ENCODE results near the gene VAV1.

The VAV1 gene

DNA sequence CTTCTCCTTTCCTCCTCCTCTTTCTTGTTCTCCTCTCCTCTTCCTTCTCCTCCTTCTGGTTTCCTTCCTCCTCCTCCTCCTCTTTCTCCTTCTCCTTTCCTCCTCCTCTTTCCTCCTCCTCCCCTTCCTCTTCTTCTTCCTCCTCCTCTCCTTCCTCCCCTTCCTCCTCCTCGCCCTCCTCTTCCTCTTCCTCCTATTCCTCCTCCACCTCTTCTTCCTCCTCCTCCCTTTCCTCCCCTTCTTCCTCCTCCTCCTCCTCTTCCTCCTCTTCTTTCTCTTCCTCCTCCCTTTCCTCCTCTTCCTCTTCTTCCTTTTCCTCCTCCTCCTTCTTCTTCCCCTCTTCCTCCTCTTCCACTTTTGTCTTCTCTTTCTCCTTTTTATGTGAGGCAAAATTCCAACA is 59.9 kb downstream of the VAV1 start:
- Histone ChIP-seq H3K4me3 (no peak overlapping the region), H3K9ac (no peak overlapping the region), H4K20me1 (peaks cover 7 to 95% (median 27%) of the 10 kb centered on the region in 11 experiments; a peak in 18 of 22 replicates), H3K36me3 (peaks cover 96 to 100% (median 98%) of the 10 kb centered on the region in 11 experiments), H3K27me3 (no peaks in the 10 kb centered on the region), H3K4me1 (peaks cover 0 to 57% (median 29%) of the 10 kb centered on the region in 10 experiments; a peak in 15 of 20 replicates), H3K27ac (peak overlapping the region in 3 of 11 experiments; percentile 8 to 30 (median 25); a peak in 2 of 22 replicates), H3K4me2 (peak overlapping the region in 2 of 11 experiments; percentile 15 to 81; a peak in 4 of 22 replicates), H3K9me3 (replicated peaks in 1 of 11) (peaks cover 0 to 12% (median 0%) of the 10 kb centered on the region in 11 experiments; a peak in 5 of 22 replicates)
- no peak for TF ChIP-seq Cebpa-rat (IDR thresholded peaks at IDR 0.05)

DNA sequence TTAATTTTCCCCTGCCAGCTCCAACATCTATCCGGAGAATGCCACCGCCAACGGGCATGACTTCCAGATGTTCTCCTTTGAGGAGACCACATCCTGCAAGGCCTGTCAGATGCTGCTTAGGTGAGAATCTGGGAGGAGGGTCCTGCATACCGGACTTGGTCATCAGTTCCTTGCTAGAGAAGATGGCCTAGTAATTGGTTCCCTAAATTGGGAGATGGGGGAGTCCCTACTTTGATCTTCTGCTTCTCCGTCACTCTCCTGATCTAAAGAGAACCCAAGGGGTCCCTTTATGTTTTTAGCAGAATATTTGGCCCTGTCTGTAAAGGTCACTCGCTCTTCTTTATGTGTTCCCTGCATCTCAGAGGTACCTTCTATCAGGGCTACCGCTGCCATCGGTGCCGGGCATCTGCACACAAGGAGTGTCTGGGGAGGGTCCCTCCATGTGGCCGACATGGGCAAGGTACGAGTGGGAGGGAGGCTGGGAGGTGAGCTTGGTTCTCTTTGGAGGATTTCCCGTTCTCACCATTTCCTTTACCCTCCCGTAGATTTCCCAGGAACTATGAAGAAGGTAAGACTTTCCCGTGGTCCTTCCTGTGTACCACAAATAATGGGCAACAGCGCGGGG is 60.8 kb downstream of the VAV1 start:
- Histone ChIP-seq H3K27me3 (no peaks in the 10 kb centered on the region), H3K27ac (no peak overlapping the region), H3K36me3 (peaks cover 94 to 100% (median 95%) of the 10 kb centered on the region in 11 experiments), H4K20me1 (peaks cover 5 to 95% (median 27%) of the 10 kb centered on the region in 11 experiments; a peak in 18 of 22 replicates), H3K4me3 (no peak overlapping the region), H3K4me1 (peaks cover 0 to 59% (median 31%) of the 10 kb centered on the region in 10 experiments; a peak in 15 of 20 replicates), H3K4me2 (no peak overlapping the region), H3K9me3 (replicated peaks in 1 of 11) (peaks cover 0 to 7% (median 0%) of the 10 kb centered on the region in 11 experiments; a peak in 5 of 22 replicates), H3K9ac (no peak overlapping the region)
- TF ChIP-seq Cebpa-rat (IDR thresholded peaks at IDR 0.05), result no peak

DNA sequence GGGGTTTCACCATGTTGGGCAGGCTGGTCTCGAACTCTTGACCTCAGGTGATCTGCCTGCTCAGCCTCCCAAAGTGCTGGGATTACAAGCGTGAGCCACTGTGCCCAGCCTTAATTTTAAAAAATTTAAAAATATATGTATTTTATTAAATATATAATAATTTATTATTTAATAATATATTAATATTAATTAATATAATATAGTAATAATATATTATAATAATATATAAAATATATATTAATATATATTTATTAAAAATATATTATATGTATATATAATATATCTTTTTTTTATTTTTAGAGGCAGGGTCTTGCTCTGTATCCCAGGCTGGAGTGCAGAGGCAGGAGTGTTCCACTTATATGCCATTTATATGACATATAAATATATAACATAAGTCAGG is 61.9 kb downstream of the VAV1 start:
- peaks cover 0 to 95% (median 19%) of the 10 kb centered on the region in 11 experiments; a peak in 15 of 22 replicates for H4K20me1 ChIP-seq
- H3K4me2 ChIP-seq, result no peak overlapping the region
- H3K36me3 ChIP-seq, result peaks cover 94 to 100% (median 95%) of the 10 kb centered on the region in 11 experiments
- no peak overlapping the region for H3K9ac ChIP-seq
- TF ChIP-seq Cebpa-rat (IDR thresholded peaks at IDR 0.05), result no peak
- no peak overlapping the region for H3K27ac ChIP-seq
- H3K4me1 ChIP-seq, result peaks cover 0 to 54% (median 31%) of the 10 kb centered on the region in 10 experiments; a peak in 15 of 20 replicates
- no peaks in the 10 kb centered on the region; a peak in 3 of 22 replicates for H3K9me3 ChIP-seq (replicated peaks in 1 of 11)
- H3K4me3 ChIP-seq, result no peak overlapping the region
- no peaks in the 10 kb centered on the region for H3K27me3 ChIP-seq

DNA sequence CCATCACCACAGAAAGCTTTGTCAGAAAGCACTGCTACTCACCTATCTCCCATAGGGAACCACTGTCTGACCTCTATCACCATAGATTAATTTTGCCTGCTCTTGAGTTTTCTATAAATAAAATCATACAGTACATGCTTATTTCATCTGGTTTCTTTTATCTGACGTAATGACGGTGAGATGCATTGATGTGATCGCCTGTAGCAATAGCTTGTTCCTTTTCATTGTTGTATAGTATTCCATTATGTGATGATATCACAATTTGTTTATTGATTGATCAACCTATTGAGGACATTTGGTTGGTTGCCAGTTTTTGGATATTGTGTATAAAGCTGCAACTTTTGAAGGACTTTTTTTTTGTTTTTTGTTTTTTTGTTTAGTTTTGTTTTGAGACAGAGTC is 63.0 kb downstream of the VAV1 start:
- TF ChIP-seq Cebpa-rat (IDR thresholded peaks at IDR 0.05), result no peak
- Histone ChIP-seq H3K27ac (no peak overlapping the region), H3K4me2 (no peak overlapping the region), H3K9me3 (replicated peaks in 1 of 11) (no peaks in the 10 kb centered on the region; a peak in 3 of 22 replicates), H4K20me1 (peaks cover 0 to 95% (median 9%) of the 10 kb centered on the region in 11 experiments; a peak in 14 of 22 replicates), H3K36me3 (peaks cover 94 to 100% (median 95%) of the 10 kb centered on the region in 11 experiments), H3K27me3 (no peaks in the 10 kb centered on the region), H3K4me1 (peaks cover 0 to 43% (median 27%) of the 10 kb centered on the region in 10 experiments; a peak in 15 of 20 replicates), H3K4me3 (no peak overlapping the region), H3K9ac (no peak overlapping the region)

DNA sequence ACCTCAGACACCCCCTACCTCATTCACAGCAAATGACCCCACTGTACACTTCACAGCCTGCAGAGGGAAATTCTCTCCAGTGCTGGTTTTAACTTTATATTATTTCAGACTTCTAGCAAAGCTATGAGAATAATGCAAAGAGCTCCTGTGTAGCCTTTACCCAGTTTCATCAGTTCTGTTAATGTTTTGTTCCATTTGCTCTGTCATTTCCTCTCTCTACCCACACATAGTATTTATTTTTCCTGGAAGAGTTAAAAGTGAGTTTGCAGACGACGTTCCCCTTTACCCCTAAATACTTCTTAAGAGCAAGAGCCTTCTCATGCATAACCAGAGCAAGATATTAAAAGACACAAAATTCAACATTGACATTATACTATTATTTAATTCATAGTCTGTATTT is 65.0 kb downstream of the VAV1 start:
- Histone ChIP-seq H3K4me2 (peak overlapping the region in 5 of 11 experiments; percentile 35 to 55 (median 42); a peak in 9 of 22 replicates), H3K36me3 (peaks cover 93 to 100% (median 97%) of the 10 kb centered on the region in 11 experiments), H3K27me3 (no peaks in the 10 kb centered on the region), H3K27ac (peak overlapping the region in 6 of 11 experiments; percentile 15 to 44 (median 26); a peak in 8 of 22 replicates), H3K4me1 (peaks cover 0 to 24% (median 11%) of the 10 kb centered on the region in 10 experiments; a peak in 11 of 20 replicates), H4K20me1 (peaks cover 0 to 97% (median 4%) of the 10 kb centered on the region in 11 experiments; a peak in 12 of 22 replicates), H3K9ac (peak overlapping the region in 3 of 11 experiments; percentile 1 to 15 (median 2); a peak in 2 of 22 replicates), H3K9me3 (replicated peaks in 1 of 11) (no peaks in the 10 kb centered on the region; a peak in 3 of 22 replicates), H3K4me3 (no peak overlapping the region)
- no peak for TF ChIP-seq Cebpa-rat (IDR thresholded peaks at IDR 0.05)

DNA sequence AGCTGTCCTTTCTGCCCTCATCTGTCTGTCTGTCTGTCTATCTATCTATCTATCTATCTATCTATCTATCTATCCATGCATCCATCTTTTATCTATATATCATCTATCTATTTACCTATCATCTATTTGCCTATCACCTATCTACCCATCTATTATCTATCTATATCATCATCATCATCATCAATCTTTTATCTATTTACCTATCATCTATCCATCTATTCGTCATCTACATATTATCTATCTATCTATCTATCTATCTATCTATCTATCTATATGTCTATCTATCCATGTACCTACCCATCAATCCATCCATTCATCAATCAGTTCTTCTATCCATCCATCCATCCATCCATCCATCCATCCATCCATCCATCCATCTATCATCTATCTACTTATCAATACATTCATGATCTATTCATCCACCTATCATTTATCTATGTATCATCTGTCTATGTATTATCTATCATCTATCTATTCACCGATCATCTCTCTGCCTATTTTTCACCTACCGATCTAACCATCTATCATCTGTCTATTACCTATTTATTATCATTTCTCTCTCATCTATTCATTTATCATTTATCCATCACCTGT is 65.7 kb downstream of the VAV1 start:
- H3K27me3 ChIP-seq, result no peaks in the 10 kb centered on the region

DNA sequence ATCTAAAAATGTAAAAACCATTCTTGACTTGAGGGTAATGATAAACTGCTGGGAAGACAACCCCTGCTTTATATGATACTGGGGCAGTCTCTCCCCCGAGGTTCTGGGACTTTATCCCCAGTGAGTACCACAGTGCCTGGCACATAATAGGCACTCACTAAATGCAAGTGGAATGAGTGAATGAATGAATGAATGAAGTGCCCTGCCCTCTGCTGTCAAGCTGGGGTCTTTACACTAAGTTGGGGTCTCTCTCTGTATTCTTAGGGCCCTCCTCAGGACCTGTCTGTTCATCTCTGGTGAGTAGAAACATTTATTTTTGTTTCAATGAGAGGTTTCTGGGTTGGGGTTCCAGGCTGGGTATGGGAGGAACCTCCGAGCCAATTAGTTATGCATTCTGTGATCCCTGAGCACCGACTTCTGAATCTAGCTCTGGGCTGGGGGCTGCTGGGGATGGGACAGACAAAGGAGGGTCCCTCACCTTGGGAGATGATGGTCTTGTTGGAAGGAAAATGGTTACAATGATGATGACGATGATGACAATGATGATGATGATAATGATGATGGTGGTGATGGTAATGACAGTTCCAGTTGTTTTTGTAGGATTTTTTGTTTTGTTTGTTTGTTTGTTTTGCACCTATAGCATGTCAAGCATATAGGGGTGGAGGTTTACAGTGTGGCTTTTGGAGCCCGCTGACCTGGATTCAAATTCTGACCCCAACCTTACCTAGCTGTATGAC is 70.5 kb downstream of the VAV1 start:
- Histone ChIP-seq H3K4me3 (no peak overlapping the region), H3K36me3 (peaks cover 77 to 91% (median 83%) of the 10 kb centered on the region in 11 experiments), H3K9me3 (replicated peaks in 1 of 11) (no peaks in the 10 kb centered on the region), H3K4me1 (no peaks in the 10 kb centered on the region), H3K27me3 (no peaks in the 10 kb centered on the region), H3K4me2 (no peak overlapping the region), H3K27ac (no peak overlapping the region), H3K9ac (no peak overlapping the region), H4K20me1 (peaks cover 0 to 91% (median 11%) of the 10 kb centered on the region in 11 experiments; a peak in 14 of 22 replicates)
- TF ChIP-seq Cebpa-rat (IDR thresholded peaks at IDR 0.05), result no peak

More for the DNA sequence above, 65.7 kb downstream of the VAV1 start:
- H3K36me3 ChIP-seq, result peaks cover 94 to 100% (median 97%) of the 10 kb centered on the region in 11 experiments
- H3K9me3 ChIP-seq (replicated peaks in 1 of 11), result no peaks in the 10 kb centered on the region; a peak in 3 of 22 replicates
- peaks cover 0 to 97% (median 4%) of the 10 kb centered on the region in 11 experiments; a peak in 12 of 22 replicates for H4K20me1 ChIP-seq
- no peak for TF ChIP-seq Cebpa-rat (IDR thresholded peaks at IDR 0.05)
- H3K4me2 ChIP-seq, result no peak overlapping the region
- H3K4me3 ChIP-seq, result no peak overlapping the region
- peaks cover 0 to 19% (median 11%) of the 10 kb centered on the region in 10 experiments; a peak in 11 of 20 replicates for H3K4me1 ChIP-seq
- H3K9ac ChIP-seq, result no peak overlapping the region
- H3K27ac ChIP-seq, result no peak overlapping the region

DNA sequence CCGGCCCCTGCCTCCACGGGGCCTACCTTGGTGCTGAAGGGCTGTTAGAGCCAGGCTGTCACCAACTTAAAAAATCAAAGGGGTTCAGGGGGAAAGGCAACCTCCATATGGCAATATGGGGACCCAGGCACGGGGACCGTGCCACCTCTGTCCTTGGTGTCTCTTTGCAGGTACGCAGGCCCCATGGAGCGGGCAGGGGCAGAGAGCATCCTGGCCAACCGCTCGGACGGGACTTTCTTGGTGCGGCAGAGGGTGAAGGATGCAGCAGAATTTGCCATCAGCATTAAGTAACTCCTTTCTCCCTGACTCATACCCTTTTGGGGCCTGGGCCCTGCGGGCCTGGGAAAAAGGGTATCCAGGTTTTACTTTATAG is 75.3 kb downstream of the VAV1 start:
- peaks cover 3 to 88% (median 11%) of the 10 kb centered on the region in 11 experiments; a peak in 14 of 22 replicates for H4K20me1 ChIP-seq
- no peak overlapping the region for H3K27ac ChIP-seq
- H3K27me3 ChIP-seq, result no peaks in the 10 kb centered on the region
- H3K9ac ChIP-seq, result no peak overlapping the region
- peaks cover 0 to 25% (median 0%) of the 10 kb centered on the region in 10 experiments; a peak in 6 of 20 replicates for H3K4me1 ChIP-seq
- H3K4me2 ChIP-seq, result no peak overlapping the region
- H3K36me3 ChIP-seq, result peaks cover 78 to 91% (median 83%) of the 10 kb centered on the region in 11 experiments
- no peaks in the 10 kb centered on the region for H3K9me3 ChIP-seq (replicated peaks in 1 of 11)
- TF ChIP-seq Cebpa-rat (IDR thresholded peaks at IDR 0.05), result no peak
- no peak overlapping the region for H3K4me3 ChIP-seq
